GM18867 (cell line): ENCODE results near the gene PITRM1.
A peak's percentile ranks its signal among the peaks of the same experiment; 100 is the strongest.
"Not testable (repeated sequence)": the region's sequence is repeated elsewhere in the genome, so short reads cannot be mapped to it uniquely, and the experiment has no call there.

ENCODE experiments used
- ATAC-seq: cut with Tn5 transposase; IDR thresholded peaks from one replicate; pipeline ENCODE4 v1.9.1; 2021; ENCODE audit warnings: mild to moderate bottlenecking, moderate library complexity; ENCODE audit not compliant: unreplicated experiment

The PITRM1 gene

DNA sequence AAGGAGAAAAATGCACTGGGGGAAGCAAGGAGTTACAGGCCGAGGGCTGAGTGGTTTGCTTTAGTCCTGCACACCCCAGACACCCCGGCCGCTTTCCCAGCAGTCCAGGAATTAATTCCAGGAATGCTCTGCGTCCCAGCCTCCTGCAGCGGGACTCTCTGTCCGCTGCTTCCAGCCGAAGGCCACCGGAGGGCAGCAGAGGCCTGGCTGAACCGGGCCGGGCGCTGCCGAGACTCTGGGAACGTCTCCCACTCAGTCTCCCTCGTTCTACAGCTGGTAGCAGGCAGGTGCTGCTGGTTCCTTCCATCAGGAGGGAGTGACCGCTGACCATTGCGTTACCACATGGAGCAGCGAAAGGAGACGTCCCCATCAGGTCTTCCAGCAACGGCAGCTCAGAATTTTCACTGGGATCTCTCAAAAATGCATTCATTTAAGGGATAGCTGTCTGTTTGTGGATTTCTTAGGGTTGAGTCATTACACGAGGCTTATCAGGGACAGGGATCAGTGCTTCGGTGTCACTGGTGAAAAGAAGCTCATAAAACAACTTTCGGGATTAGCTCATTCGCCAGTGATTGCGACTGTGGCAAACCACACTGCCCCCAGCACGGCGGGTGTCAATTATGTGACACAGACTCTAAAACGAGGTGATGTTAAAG is 24.9 kb upstream of the PITRM1 start:
- ATAC-seq, result peak; percentile 80

- no peak for ATAC-seq
These were observed 24.4 kb upstream of the PITRM1 start for GRCh38 chr10:3196958-3197347.

DNA sequence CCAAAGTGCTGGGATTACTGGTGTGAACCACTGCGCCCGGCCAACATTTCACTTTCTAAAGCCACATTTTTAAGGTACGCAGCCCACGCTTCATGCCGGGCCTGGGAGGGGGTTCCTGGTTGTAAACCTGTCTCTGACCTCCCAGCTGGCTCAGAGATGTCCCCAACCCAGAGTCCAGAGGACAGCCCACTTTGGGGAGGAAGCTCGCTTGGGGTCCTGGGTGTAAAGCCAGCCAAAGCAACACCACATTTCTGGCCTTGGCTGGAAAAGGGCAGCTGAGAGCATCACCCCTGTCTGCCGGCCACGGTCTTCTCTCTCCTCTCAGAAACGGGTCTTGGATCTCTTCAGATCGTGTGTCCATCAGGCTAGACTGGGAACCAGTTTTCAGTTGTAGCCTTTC is 23.9 kb upstream of the PITRM1 start:
- ATAC-seq, result no peak

- ATAC-seq, result no peak
These were observed 23.1 kb upstream of the PITRM1 start for GRCh38 chr10:3195726-3196125.

GRCh38 chr10:3195286-3195685 is 22.7 kb upstream of the PITRM1 start:
- ATAC-seq, result no peak

DNA sequence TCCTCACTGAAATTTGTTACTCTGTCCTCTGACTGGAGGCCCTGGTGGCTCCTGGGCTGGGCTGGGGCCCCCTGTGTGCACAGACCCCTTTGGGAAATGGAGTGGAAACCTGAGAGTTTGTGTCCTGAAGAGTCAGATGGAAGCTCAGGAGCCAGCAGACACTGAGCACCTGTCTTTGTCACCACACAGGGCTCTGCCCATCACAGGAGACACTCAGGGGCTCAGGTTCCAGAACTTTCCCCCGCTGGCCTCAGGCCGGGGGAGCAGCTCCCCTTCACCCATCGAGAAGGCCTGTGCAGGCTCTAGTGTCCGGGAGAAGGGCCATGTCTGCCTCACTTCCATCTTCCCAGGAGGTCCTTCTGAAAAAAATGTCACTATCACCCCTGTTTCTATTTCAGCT is 22.3 kb upstream of the PITRM1 start:
- no peak for ATAC-seq

GRCh38 chr10:3193751-3194150 is 21.2 kb upstream of the PITRM1 start:
- ATAC-seq, result no peak

DNA sequence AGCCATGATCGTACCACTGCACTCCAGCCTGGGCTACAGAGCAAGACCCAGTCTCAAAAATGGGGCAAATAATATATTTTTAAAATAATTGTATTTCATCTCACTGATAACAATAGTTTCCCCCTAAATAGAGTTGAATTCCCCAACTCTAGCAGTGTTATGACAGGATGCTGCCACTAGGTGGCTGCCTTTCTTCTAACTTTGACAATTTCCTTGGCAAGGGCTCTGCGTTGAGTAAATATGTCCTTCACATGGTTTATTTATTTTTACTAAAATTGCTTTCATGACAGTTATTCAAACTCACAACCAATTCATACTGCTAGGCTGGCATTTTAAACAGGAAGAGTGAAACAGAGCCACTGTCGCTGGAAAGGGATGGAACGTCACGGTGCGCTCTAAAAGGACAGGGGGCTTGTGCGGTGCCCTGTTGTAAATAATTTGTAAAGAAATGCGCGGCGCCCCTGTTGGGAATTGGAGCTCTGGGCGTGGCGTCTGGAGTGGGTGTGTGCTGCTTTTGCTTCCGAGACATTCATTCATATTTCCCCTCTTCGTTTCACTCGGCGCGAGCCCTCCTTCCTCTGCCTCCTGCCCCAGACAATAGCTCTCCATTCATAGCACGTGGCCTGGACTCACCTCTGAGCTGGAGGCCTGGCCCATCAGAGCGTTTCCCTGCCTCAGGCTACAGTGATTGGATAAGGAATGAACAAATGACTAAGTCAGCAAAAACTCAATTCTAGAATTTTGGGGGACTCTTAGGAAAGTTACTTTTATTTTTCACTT is 20.5 kb upstream of the PITRM1 start:
- no peak for ATAC-seq

GRCh38 chr10:3190817-3191216 is 18.2 kb upstream of the PITRM1 start:
- ATAC-seq, result no peak

- not testable (repeated sequence) for ATAC-seq
These were observed 14.6 kb upstream of the PITRM1 start for GRCh38 chr10:3187229-3187628.

DNA sequence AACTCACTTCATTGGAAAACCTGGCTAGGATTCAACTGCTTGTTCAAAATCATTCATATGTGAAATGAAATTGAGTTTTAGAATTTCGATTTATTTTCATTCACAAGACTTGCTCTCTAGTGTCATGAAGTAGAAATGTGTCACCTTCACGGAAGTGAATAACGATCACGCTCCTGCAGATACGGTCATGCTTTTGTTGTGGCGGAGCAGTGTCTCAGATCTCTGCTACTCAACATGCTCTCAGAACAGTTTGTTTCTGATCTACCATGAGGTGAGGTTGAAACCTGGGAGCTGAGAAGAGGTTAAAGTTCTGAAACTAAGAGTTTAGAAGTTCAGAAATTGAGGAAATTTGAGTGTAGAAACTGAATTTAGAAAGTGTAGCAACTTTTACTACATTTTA is 13.8 kb upstream of the PITRM1 start:
- no peak for ATAC-seq

GRCh38 chr10:3185386-3185785 is 12.8 kb upstream of the PITRM1 start:
- no peak for ATAC-seq

- ATAC-seq, result no peak
These were observed 7.9 kb upstream of the PITRM1 start for GRCh38 chr10:3180355-3181025.

DNA sequence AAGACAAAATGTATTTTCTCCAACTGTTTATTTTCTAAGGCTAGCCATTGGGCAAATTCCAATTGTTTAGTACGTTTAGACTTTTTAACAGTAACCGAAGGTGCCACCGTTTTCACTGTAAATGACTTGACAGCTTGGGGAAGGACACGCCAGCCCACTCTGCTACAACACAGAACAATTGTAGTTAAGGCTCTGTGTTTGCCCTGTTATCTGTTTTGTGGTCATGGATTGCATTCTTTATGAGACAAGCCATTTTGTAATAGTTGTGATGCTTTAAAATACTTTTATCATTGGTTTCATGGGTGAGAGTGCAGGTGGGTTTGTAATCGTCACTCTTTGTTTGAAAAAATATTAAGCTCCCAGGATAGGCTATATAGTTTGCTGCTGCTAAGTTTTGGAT is 6.6 kb upstream of the PITRM1 start:
- no peak for ATAC-seq

GRCh38 chr10:3178042-3178441 is 5.5 kb upstream of the PITRM1 start:
- peak; percentile 56 for ATAC-seq

- ATAC-seq, result peak; percentile 30
These were observed 743 bp upstream of the PITRM1 start for GRCh38 chr10:3173171-3173878.

GRCh38 chr10:3172081-3172445 is 519 bp downstream of the PITRM1 start:
- ATAC-seq, result no peak

DNA sequence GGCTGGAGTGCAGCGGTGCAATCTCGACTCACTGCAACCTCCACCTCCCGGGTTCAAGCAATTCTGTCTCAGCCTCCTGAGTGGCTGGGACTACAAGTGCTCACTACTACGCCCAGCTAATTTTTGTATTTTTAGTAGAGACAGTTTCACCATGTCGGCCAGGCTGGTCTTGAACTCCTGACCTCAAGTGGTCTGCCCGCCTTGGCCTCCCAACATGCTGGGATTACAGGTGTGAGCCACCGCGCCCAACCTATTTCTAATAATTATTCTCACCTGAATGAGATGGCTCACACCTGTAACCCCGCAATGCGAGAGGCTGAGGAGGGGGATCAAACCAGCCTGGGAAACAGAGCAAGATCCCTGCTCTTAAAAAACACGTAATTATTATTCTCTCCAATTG is 1.1 kb downstream of the PITRM1 start:
- ATAC-seq, result not testable (repeated sequence)

DNA sequence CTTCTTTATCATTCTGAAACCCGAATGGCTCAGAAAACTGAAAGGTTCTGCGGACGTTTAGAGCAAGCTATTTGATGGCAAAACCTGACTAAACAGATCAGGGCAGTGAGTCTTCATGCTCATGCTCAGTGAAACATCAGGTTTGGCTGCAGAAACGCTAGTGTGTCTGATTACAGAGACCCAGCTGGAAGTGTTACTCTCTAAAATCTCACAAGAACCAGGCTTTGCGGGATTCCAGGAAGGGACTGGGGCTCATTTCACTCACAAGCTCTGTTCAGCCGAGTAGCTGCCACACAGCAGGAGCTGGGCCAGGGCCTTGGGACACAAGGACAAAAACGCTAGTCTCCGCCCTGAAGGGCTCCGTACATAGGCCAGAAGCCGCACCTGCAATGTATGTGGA is 2.9 kb downstream of the PITRM1 start:
- no peak for ATAC-seq

DNA sequence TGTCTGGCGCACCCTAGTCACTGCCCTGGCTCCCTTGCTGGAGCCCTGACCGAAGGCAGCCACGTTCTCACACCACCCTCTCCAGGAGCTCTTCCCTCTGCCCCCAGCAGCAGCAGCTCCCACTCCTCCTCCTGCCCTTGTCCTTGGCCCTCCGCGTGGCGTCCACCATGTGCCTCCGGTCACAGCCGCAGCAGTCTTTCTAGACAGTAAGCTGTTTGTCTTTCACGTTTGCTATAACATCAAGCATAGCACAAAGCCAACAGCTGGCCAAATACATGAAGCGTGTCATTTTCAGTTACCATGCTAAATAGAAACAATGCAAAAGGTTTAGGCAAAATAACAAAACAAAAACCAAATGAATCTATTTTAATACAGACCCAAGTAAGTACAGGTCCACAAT is 3.3 kb downstream of the PITRM1 start:
- no peak for ATAC-seq

DNA sequence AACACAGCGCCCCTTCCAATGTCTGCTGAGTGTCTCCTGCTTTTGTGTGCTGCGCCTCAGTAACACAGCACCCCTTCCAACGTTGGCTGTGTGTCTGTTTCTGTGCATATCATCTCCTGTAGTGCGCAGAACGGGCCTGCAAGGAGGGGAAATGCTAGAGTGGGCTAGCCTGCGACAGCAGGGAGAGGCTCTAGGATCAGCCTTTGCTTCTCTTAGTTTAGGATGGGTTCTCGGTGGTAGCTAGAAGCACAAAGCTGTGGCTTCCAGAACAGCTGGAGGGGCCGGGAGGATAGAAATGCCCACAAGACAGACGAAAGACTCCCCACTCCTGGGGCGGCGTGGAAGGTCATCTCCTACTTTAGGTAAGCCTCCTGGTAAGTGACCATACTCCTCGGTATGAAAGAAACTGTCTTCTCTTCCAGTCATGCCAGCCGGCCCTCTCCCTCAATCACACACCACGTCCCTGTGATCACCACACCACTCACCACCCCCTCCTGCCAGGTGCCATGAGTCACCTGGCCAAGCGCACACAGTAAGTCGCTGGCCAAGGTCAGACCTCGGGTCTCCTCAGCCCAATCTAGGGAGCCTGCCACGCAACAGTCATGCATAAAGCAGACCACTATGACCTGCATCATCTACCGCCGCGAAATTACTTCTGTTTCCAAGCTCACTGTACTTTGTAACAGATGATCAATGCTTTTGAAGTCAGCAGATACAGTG is 4.8 kb downstream of the PITRM1 start:
- ATAC-seq, result no peak
